ENCODE results near the gene ZC3H4. TPM values are rescaled to one million over a fixed set of nuclear protein-coding genes. Genes with fewer than 3 reads are reported as not detected.

The ZC3H4 gene
- total and polyA plus RNA-seq, 9 donors, result 10.7 to 58.2 (median 45.5) TPM

GRCh38 chr19:47094557-47095475 lies 18.8 kb downstream of the ZC3H4 start:
- Histone ChIP-seq H3K36me3 (no peaks in the 10 kb centered on the region), H3K4me3 (no peak overlapping the region), H3K4me1 (ENCODE audit: insufficient read depth) (peaks cover 15% of the 10 kb centered on the region), H3K27me3 (no peaks in the 10 kb centered on the region), H3K27ac (peak overlapping the region; percentile 55 to 78), H3K9me3 (no peaks in the 10 kb centered on the region)
- TF ChIP-seq EP300 (IDR thresholded peaks at IDR 0.05), result no peak
- TF ChIP-seq CTCF (IDR thresholded peaks at IDR 0.05), result no peak
- TF ChIP-seq POLR2A (IDR thresholded peaks at IDR 0.05), result no peak
- peak in 2 of 5 donors; percentile 37 to 49 for DNase-seq
- intact Hi-C loops (cut with DNase I), result no loop called here
- 59 to 67% (median 65%) methylated on average over 15 of the region's 15 CpGs for WGBS, 3 donors

- no peak for TF ChIP-seq POLR2A (IDR thresholded peaks at IDR 0.05)
- TF ChIP-seq CTCF (IDR thresholded peaks at IDR 0.05), result no peak
- WGBS, 3 donors, result 90 to 93% (median 90%) methylated on average over 10 of the region's 10 CpGs
- Histone ChIP-seq H3K9me3 (no peaks in the 10 kb centered on the region), H3K36me3 (no peaks in the 10 kb centered on the region), H3K4me3 (no peak overlapping the region), H3K27ac (no peak overlapping the region), H3K27me3 (no peaks in the 10 kb centered on the region), H3K4me1 (ENCODE audit: insufficient read depth) (peaks cover 15% of the 10 kb centered on the region)
- DNase-seq, result no peak
- intact Hi-C loops (cut with DNase I), result no loop called here
These were observed 19.7 kb downstream of the ZC3H4 start for GRCh38 chr19:47093841-47094240.

- peaks cover 15% of the 10 kb centered on the region for H3K4me1 ChIP-seq (ENCODE audit: insufficient read depth)
- H3K36me3 ChIP-seq, result no peaks in the 10 kb centered on the region
- 74 to 88% (median 78%) methylated on average over 5 of the region's 5 CpGs for WGBS, 3 donors
- DNase-seq, result no peak
- TF ChIP-seq EP300 (IDR thresholded peaks at IDR 0.05), result no peak
- TF ChIP-seq POLR2A (IDR thresholded peaks at IDR 0.05), result no peak
- TF ChIP-seq CTCF (IDR thresholded peaks at IDR 0.05), result no peak
- no peaks in the 10 kb centered on the region for H3K27me3 ChIP-seq
- no peak overlapping the region for H3K4me3 ChIP-seq
- no peaks in the 10 kb centered on the region for H3K9me3 ChIP-seq
- intact Hi-C loops (cut with DNase I), result no loop called here
- no peak overlapping the region for H3K27ac ChIP-seq
These were observed 20.3 kb downstream of the ZC3H4 start for GRCh38 chr19:47093254-47093653.

GRCh38 chr19:47089767-47090350 lies 23.7 kb downstream of the ZC3H4 start:
- H3K27me3 ChIP-seq, result no peaks in the 10 kb centered on the region
- intact Hi-C loops (cut with DNase I), result no loop called here
- no peaks in the 10 kb centered on the region for H3K36me3 ChIP-seq
- TF ChIP-seq POLR2A (IDR thresholded peaks at IDR 0.05) (no peak), CTCF (IDR thresholded peaks at IDR 0.05) (no peak), EP300 (IDR thresholded peaks at IDR 0.05) (no peak)
- no peak for DNase-seq
- H3K4me1 ChIP-seq (ENCODE audit: insufficient read depth), result no peaks in the 10 kb centered on the region
- WGBS, 3 donors, result 91% methylated on average over 21 of the region's 21 CpGs
- H3K4me3 ChIP-seq, result no peak overlapping the region
- no peak overlapping the region for H3K27ac ChIP-seq
- H3K9me3 ChIP-seq, result no peaks in the 10 kb centered on the region
